ENCODE measurements around the gene PTPRN2. TPM values are rescaled to one million over a fixed set of nuclear protein-coding genes. Genes with fewer than 3 reads are reported as not detected.

PTPRN2 gene
- total RNA-seq, 1 experiment from 2014 or later = 2.1 TPM

GRCh38 chr7:157874208-157874816 is 713.3 kb downstream of the PTPRN2 start:
- H3K4me1 ChIP-seq (ENCODE audit: control insufficient read depth in 1 of 2, insufficient read depth in 2 of 2, low read length in 2 of 2) = peaks cover 0 to 9% of the 10 kb centered on the region in 2 experiments; a peak in 2 of 4 replicates
- no peak overlapping the region for H3K9ac ChIP-seq (ENCODE audit: low read length)
- ATAC-seq = no peak
- POLR2A ChIA-PET = no interaction called here
- intact Hi-C loops (cut with micrococcal nuclease) = no loop called here
- no peak overlapping the region for H2AFZ ChIP-seq (ENCODE audit: low read depth, low read length, poor library complexity, severe bottlenecking)
- no peaks in the 10 kb centered on the region for H3K27me3 ChIP-seq (ENCODE audit: insufficient read depth, low read length)
- no peak overlapping the region for H3K4me3 ChIP-seq (replicated peaks in 1 of 2; ENCODE audit: low read depth in 1 of 2, low read length in 2 of 2)
- no peaks in the 10 kb centered on the region for H3K9me2 ChIP-seq (ENCODE audit: insufficient read depth)
- CTCF ChIA-PET = no interaction called here
- TF ChIP-seq POLR2AphosphoS5 (IDR thresholded peaks at IDR 0.05; ENCODE audit: low read depth, low read length) = no peak
- no peak for TF ChIP-seq SIN3A (IDR thresholded peaks at IDR 0.05; ENCODE audit: low read depth)
- TF ChIP-seq CBX3 (IDR thresholded peaks at IDR 0.05; ENCODE audit: low read depth) = no peak
- TF ChIP-seq ZNF274 (IDR thresholded peaks at IDR 0.05; ENCODE audit: low read depth, low read length) = no peak
- TF ChIP-seq JUND (IDR thresholded peaks at IDR 0.05) = no peak
- no peak for TF ChIP-seq RAD21 (IDR thresholded peaks at IDR 0.05; ENCODE audit: low read depth)
- TF ChIP-seq REST (IDR thresholded peaks at IDR 0.05; ENCODE audit: low read depth) = no peak
- no peak for TF ChIP-seq ZBTB33 (IDR thresholded peaks at IDR 0.05; ENCODE audit: extremely low read depth, insufficient replicate concordance, low read length)
- no peak for TF ChIP-seq EZH2 (IDR thresholded peaks at IDR 0.05)
- no peak for TF ChIP-seq TCF7L2 (IDR thresholded peaks at IDR 0.05; ENCODE audit: borderline replicate concordance, extremely low read depth, insufficient read depth, insufficient read length)
- no peak for TF ChIP-seq YY1 (IDR thresholded peaks at IDR 0.05; ENCODE audit: extremely low read depth, insufficient replicate concordance, low read depth, low read length)
- no peak for TF ChIP-seq FOSL1 (IDR thresholded peaks at IDR 0.05; ENCODE audit: low read depth)
- TF ChIP-seq EGR1 (IDR thresholded peaks at IDR 0.05; ENCODE audit: low read depth) = no peak
- TF ChIP-seq POLR2A (IDR thresholded peaks at IDR 0.05; ENCODE audit: borderline replicate concordance, extremely low read depth, insufficient read depth, insufficient read length) = no peak
- no peak for TF ChIP-seq CEBPB (IDR thresholded peaks at IDR 0.05; ENCODE audit: low read depth)
- no peak for TF ChIP-seq SRF (IDR thresholded peaks at IDR 0.05; ENCODE audit: low read depth)
- no peak for TF ChIP-seq MAX (IDR thresholded peaks at IDR 0.05)
- TF ChIP-seq SP1 (IDR thresholded peaks at IDR 0.05; ENCODE audit: low read depth) = no peak
- no peak overlapping the region for H3K4me2 ChIP-seq (ENCODE audit: low read length)
- H3K9me3 ChIP-seq (ENCODE audit: control insufficient read depth in 1 of 2, insufficient read depth in 1 of 2, low read depth in 1 of 2, low read length in 2 of 2) = no peaks in the 10 kb centered on the region
- RAD21 ChIA-PET (ENCODE audit: low non-redundant PET in 1 of 2, low total read pairs in 2 of 2, uncharacterized antibody in 2 of 2, unreplicated experiment in 2 of 2) = no interaction called here
- no peak for DNase-seq (ENCODE audit: low read depth, low spot score)
- H3K27ac ChIP-seq (ENCODE audit: low read depth, low read length) = no peak overlapping the region
- BruUV-seq (replicated peaks) = no TSS peak
- H3K79me2 ChIP-seq (ENCODE audit: insufficient read depth, low read length) = no peaks in the 10 kb centered on the region
- H4K20me1 ChIP-seq (ENCODE audit: insufficient read depth) = no peaks in the 10 kb centered on the region
- H3K36me3 ChIP-seq (ENCODE audit: control insufficient read depth in 1 of 2, insufficient read depth in 2 of 2, low read length in 2 of 2) = no peaks in the 10 kb centered on the region
